GM19468 (cell line): ENCODE data around the gene FBXO44.
"Not testable (repeated sequence)": the region's sequence is repeated elsewhere in the genome, so short reads cannot be mapped to it uniquely, and the experiment has no call there.

Source experiments
- ATAC-seq: cut with Tn5 transposase; IDR thresholded peaks from one replicate; pipeline ENCODE4 v1.9.1; 2021; ENCODE audit warnings: mild to moderate bottlenecking, moderate library complexity, moderate number of reproducible peaks; ENCODE audit not compliant: unreplicated experiment; ENCODE audit errors: extremely low read depth

Gene FBXO44

DNA sequence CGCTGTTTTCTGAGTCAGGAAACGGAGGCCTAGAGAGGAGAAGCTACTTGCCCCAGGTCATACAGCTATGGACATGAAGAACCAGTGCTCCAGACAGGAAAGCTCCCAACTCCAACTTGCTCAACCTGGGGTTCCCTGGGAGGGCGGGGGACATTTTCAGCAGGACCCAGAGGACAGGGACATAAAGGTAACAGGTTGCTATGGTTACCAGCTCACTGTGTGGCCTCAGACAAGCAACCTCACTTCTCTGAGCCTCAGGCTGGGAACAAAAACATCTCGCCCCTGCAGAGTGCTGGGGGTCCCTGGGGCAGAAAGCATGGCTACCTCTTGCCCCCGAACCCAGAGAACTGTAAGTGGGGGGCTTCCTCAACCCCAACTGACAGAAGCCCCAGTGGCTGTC, 16.6 kb upstream of the FBXO44 start:
- ATAC-seq = no peak

DNA sequence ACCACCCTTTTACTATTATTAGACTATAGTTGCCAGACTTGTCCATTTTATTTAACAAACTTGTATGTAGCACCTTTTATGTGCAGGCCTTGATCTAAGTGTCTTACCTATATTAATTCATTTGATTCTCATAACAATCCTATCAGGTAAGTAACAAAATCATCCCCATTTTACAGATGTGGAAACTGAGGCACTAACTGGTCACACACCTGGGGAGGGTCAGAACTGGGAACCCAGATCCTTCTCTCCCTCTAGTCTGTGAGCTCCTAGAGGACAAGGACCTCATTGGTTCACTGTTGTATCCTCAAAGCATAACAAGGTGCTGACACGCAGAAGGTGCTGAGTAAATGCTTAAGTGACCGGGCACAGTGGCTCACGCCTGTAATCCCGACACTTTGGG, 15.3 kb upstream of the FBXO44 start:
- no peak for ATAC-seq

DNA sequence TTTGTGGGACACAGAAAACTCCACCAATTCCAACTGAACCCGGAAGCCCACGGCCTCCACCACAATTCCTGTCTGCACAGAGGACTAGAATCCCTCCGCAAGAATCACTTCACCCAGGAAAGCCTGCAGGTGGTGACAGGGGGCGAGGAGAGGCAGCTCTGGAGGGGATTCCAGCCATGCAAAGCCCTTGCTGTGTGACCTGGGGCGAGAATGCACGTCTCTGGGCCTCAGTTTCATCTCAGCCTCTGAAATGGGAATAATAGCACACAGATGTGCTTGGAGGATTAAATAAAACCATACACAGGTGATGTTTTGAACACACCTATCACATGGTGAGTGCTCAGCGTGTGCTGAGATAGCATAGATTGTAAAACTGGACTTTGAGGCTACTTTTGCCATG, 14.6 kb upstream of the FBXO44 start:
- ATAC-seq = no peak

DNA sequence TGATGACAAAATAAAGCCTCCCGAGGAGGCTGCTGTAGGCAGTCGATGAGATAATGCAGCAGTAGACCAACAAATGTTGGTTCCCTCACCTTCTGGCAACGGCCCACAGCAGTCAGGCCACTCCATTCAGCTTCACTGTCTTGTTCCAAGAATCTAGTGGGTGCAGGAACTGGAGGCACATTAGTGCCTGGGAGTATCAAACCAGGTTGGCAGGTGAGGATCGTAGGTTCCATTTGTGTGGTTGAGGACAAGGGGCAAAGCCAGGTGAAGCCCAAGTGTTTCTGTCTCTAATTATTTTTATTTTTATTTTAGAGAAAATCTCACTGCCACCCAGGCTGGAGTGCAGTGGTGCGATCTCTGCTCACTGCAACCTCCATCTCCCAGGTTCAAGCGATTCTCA, 13.7 kb upstream of the FBXO44 start:
- no peak for ATAC-seq

DNA sequence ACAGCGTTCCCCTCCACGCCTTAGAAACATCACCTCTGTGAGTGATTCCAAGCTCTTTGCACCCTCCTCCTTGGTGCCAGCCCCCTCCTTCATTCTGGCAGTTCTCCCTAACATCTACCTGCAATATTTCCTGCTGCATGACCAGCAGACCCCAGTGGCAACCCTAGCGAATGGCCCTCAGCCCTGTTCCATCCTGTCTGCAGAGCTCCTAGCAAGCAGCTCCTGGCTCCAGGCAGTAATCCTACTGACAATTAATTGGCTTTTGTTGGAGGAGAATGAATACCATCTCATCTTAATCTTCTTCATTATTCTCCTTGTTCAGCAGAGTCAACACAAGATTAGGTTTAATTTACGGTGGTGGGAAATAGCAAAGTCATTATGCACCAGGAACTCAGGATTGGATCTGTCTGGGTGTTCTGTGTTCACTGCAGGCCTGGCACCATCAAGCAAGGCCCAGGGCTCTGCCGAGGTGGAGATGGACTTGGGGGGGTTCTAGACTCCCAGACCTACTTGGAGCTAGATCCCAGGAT, 12.8 kb upstream of the FBXO44 start:
- ATAC-seq = no peak

DNA sequence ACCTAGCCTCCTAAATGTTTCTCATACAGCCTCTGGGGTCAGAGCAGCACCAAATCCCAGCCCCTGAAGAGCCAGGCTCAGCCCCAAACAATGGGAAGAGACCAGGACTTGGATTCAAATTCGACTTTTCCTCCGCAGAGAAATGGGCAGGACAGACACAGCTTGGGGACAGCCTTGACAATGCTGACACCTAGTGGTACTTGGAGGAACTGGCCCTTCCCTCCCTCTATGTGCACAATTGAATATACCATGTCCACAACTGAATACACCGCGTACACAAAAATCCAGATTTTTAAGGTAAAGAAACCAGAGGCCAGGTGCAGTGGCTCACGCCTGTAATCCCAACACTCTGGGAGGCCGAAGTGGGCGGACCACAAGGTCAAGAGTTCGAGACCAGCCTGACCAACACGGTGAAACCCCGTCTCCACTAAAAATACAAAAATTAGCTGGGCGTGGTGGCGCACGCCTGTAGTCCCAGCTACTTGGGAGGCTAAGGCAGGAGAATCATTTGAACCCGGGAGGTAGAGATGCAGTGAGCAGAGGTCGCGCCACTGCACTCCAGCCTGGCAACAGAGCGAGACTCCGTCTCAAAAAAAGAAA, 12.2 kb upstream of the FBXO44 start:
- not testable (repeated sequence) for ATAC-seq

DNA sequence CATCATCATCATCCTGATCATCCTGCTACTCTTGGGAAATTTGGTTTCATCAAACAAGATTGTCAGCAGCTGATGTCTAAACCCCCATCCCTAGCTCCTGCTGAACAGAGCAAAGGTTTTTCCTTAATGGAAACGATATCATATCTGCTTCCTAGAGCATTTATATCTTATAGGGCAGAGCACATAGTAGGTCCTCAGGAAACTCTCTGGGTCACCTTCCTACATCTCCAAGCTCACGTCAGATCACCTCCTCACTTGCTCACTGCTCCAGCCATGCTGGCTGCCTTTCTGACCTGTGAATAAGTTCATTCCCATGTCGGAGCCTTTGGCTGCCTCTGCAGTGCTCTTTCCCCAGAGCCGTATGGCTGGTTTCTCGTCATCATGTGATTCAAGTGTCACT, 10.9 kb upstream of the FBXO44 start:
- ATAC-seq = no peak

DNA sequence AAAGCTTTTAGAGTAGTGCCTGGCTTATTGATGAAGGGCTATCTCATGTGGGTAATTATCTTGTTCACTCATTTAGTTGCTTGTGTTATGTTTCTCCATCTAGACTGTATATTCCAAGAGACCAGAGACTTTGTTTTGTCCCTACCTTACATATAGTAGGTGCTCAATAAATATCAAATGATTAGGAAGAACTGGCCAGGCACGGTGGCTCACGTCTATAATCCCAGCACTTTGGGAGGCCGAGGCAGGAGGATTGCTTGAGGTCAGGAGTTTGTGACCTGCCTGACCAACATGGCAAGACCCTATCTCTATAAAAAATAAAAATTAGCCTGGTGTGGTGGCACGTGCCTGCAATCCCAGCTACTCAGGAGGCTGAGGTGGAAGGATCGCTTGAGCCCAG, 9.4 kb upstream of the FBXO44 start:
- ATAC-seq = no peak

DNA sequence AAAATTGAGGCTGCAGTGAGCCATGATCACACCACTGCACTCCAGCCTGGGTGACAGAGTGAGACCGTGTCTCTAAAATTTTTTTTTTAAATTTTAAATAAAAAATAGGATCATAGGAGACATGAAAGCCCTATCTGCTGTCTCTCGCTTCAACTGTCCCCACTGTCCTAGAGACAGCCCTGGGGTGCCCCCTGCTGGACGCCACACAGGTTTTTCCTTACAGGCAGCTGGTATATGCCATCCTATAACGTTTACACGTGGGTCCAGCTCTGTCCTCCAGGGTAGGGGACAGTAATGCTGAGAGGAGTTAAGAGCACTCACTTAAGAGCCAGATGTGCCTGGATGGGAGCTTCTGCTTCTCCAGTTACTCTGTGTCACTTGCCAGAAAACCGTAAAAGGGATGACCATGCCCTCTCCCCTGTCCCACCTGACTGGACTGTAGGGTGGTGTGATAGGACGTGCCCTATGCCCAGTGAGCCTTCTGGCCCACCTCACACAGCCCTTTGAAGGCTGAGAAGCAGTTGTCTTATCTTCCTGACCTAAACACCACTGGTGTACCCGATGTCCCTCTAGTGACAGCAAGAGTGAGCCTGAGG, 8.9 kb upstream of the FBXO44 start:
- ATAC-seq = no peak

DNA sequence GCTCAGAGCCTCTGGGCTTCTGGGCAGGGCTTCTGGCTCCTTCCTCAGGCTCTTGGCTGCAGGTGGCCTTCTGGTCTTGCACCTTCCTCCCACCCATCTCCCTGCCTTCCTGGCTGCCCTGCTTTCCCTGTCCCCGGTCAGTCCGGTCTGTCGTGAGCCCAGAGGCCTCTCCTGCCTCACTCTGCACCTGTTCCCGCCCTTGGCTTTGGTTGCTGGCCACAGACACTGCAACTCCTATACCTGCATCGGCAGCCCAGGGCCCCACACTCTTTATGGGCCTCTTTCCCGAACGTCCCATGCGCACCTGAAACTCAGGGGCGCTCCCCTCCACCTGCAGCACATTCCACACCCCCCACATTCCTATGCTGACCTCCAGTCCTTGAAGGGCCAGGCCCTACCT, 8.4 kb upstream of the FBXO44 start:
- ATAC-seq = no peak

DNA sequence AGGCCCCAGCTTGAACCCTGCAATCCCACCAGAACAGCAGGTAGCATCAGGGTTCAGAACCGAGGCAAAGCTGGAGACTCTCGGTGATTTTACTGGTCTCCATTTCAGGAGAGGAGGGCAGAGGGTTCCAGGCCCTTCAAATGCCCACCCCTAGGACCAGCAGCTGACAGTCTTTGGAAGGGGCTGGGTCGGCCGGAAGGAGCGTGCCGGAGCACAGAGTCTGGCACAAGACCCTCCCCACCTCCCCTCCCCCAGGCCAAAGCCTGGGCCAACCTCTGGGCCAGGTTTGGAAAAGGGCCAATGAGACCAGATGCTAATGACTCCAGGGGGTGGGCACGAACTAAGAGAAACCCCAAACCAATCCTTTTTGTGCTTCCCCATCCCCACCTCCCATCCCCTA, 7.3 kb upstream of the FBXO44 start:
- ATAC-seq = no peak

DNA sequence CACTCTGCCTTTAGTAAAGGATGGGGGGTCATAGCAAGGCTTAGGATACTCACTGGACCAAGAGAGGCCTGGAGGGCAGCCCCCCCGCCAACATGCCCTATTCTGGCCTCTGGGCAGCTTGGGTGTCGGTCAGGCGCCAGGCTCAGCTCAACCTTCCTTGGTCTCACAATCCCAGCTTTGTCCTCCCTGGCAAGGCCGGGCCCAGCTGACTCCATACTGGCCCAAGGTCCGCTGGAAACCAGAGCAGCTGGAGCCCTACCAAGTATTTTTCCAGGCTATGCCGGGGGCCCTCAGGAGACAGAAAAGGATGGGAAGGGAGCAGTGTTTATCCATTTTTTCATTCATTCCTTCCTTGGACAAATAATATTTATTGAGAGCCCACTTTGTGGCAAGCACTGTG, 6.6 kb upstream of the FBXO44 start:
- no peak for ATAC-seq

DNA sequence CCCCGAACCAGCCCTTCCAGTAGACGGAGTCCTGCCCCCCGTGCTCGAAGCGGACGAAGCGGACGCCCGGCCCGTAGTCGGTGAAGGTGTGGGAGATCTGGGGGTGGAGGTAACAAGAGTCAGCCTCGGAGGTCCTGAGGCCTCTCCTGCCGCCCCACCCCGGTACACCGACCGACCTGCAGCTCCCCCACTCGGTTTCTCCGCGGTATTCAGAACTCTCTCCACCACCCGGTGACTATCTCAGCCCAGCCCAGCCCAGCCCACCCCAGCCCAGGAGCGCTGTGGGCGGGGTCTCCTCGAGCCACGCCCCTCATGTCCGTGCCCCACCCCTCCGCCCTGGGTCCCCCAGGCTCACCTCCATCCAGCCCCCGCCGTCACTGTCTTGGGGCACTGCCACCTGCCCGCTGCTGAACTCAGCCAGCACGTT, 5.9 kb upstream of the FBXO44 start:
- ATAC-seq = no peak

DNA sequence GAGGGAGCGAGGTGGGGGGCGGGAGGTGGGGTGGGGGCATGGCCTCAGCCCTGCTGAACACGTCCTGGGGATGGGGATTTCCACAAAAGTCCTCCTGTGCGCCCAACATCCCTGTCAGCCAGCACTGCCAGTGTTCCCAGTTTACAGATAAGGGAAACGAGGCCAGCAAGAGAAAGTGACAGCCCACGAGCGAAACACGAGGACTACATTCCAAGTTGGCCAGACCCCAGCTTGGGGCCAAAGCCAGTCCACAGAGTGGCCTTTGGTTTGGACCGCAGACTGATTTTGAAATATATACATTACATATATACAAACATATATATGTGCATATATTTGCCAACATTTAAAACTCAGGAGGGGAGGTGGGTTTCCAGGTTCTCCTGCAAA, 5.4 kb upstream of the FBXO44 start:
- no peak for ATAC-seq

DNA sequence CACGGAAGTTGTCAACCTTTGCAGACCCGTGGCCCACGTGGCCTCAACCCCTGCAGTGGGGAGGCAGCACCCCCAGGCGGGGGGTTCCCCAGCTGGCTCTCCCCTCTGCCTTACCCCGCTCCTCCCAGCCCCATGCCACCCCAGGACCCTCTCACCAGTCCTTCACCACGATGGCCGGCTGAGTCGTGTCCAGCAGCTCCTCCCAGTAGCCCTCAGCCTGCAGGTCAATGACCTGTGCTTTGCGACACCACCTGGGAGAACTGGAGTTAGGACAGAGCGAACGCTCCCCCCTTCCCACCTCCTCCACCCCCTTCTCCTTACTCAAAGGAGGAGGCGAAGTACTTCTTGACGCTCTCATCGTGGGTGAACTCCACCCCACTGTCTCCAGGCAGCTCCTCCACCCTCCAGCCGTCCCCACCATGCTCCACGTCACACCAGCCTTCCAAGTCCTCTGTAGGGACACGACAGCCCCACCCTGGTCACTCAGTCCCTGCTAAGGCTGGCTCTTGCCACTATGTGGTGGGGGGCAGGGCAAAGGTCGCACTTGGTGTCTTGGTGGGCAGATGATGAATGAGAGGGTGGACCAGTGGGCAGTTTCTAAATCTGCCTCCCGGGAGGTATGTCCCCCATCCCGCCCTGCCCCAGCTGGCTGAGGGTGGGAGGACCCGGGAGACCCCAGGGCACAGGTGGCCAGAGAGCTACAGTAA, 4.9 kb upstream of the FBXO44 start:
- no peak for ATAC-seq

DNA sequence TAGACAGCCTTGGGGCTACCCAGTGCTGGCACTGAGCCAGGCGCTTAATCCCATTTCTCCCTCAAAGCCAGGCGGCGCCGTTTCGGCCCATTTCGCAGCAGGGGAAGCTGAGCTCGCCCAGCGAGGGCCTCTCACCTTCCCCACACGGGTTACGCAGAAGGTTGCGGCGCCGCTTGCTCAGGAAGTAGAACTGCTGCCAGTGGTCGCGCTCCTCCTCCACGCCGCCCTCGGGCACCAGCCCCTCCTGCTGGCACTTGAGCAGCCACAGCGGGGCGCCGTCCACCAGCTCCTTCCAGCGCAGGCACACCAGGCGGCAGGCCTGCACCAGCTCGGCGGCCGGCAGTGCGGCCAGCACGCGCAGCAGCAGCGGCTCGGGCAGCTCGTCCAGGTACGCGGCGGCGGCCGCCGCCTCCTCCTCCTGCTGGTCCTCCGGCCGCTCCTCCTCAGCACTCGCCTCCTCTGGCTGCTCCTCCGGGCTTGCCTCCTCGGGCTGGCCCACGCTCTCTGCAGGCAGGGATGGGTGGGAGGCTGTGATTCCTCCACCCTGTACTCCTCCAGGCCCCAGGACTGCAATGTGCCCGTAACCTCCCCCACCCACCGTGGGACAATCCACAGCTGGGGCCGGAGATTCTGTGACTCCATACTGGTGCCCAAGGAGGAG, 4.2 kb upstream of the FBXO44 start:
- ATAC-seq = no peak

DNA sequence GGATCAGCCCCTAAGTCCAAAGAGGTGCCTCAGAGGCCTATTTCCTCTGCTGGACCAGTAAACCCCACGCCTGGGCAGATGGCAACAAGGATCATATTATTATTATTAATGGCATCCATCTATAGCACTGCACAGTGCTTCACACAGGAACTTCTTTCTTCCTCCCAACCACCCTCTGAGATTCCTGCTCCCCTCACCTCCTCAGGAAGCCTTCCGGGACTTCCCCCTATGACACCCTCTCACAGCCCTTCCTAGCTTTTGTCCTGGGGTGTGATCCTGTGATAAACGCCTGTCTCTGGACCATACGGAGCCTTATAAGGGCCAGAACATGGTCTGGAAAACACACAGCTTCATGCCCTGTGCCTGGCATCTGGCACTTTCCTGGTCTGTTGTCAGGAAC, 3.7 kb upstream of the FBXO44 start:
- no peak for ATAC-seq

DNA sequence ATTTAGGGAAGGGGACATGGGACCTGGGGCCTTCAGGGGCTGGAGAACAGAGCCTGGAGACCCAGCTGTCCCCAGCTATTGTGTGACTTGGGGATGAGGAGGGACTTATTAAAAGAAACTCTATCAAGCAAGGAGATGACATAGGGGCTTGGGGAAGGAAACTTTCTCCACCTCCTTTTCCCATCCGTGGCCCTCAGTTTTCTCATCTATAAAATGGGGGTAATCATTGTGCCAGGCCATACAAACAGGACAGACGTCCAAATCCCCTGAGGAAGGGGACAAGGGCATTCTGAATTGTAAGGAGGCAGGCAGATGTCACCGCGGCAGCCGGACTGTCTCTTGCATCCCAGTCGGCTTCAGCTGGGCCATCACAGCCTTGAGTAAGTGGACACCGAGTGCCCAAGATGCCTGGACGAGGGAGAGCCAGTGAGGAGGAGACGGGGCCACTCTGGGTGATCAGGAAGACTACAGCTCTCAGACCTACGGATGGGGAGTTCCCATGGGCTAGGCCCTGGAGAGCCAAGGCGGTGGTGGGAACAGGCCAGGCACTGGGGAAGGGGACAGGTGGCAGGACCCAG, 2.4 kb upstream of the FBXO44 start:
- ATAC-seq = no peak

DNA sequence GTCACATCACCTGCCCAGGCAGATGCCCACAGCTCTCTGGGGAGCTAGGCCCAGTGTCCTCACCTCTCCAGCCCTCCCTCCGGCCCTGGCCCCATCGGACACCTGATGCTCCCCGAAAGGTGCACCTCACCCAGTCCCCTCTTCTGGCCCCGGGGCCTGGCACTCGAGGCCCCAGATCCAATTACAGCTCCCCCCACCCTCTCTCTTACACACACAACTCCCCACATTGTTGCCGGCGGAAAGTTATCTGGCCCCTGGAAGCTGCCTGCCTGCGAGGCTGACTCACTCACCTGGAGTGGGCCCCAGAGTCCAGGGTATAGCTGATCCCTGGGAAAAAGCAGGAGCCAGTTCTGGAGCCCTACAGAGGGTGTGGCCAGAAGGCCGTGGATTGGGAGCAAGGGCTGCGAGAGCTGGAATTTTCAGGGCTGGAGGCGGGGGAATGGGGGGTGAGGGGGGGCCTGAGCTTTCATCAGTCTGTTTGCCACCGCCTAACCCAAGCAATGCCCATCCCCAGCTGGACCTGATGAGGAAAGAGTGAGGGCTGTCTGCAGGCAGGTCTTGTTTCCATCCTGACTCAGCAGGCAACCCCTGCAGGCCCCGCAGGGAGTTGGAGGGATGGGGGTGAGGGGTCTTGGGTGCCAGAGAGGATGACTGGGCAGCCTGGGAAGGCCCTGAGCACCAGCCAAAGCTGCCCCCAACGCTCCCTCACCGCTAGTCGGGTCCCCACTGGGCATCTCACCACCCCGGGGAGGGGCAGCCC, 1.4 kb upstream of the FBXO44 start:
- no peak for ATAC-seq

DNA sequence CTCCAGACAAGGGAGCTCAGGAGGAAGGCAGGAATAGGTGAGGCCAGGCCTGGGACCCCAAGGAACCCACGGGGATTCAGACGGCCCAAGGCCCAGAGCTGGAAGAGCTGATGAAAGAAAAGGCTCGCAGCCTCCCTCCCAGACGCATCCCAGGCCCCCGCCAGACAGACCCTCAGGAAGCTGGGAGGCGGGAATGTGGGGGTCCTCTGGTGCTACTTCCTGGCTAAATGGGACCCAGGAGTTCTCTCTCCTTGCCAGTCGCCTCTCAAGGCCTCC, 878 bp upstream of the FBXO44 start:
- ATAC-seq = no peak
